HG03520 (cell line): Measurements from ENCODE around the gene NIP7.
"Not testable (repeated sequence)": the region's sequence is repeated elsewhere in the genome, so short reads cannot be mapped to it uniquely, and the experiment has no call there.

ENCODE experiments used
- ATAC-seq: cut with Tn5 transposase; IDR thresholded peaks from one replicate; pipeline ENCODE4 v1.9.1; 2021; ENCODE audit warnings: mild to moderate bottlenecking, moderate library complexity; ENCODE audit not compliant: unreplicated experiment

The NIP7 gene

DNA sequence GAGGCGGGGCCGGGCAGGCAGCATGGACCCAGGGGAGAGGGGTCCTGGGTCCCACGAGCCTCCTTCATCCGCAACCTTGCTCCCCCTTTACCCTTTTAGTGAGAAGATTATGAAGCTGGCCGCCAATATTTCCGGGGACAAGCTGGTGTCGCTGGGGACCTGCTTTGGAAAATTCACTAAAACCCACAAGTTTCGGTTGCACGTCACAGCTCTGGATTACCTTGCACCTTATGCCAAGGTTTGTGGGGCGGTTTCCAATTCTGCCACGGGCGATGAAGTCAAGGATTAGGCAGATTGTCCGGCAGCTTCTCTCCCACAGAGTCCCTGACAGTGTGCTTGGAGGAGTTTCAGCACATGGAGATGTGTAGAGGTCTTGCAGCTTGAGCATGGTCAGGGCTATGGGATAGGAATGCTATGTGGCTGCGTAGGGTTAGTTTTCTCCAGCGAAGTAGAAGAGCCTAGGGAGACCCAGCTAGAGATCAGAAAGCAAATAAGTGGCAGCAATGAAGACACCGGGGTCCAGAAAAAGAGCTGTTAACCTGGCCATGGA lies 598 bp downstream of the NIP7 start:
- ATAC-seq = no peak

DNA sequence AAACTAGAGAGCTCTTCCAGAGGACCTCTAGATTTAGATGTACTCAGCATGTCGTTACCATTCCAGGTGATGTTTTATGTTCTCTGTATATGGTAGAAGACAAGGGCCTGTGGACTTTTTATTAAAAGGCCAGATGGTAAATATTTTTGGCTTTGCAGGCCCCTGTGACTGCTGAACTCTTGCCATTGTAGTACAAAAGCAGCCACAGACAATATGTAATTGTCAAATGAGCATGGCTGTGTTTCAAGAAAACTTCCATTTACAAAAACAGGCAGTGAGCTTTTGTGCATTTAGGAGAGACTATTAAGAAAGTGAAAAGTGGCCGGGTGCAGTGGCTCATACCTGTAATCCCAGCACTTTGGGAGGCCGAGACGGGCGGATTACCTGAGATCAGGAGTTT lies 4.6 kb downstream of the NIP7 start:
- no peak for ATAC-seq

DNA sequence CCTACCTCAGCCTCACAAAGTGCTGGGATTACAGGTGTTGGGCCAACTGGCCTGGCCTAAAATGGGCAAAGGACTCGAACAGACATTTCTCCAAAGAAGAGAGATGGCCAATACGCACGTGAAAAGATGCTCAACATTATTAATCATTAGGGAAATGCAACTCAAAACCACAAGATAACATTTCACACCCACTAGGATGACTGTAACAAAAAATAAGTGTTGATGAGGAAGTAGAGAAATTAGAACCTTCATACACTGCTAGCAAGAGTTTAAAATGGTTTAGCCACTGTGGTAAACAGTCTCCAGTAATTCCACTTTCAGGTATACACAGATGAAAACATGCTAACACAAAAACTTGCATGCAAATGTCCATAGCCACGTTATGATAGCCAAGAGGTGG lies 6.4 kb downstream of the NIP7 start:
- ATAC-seq = no peak

DNA sequence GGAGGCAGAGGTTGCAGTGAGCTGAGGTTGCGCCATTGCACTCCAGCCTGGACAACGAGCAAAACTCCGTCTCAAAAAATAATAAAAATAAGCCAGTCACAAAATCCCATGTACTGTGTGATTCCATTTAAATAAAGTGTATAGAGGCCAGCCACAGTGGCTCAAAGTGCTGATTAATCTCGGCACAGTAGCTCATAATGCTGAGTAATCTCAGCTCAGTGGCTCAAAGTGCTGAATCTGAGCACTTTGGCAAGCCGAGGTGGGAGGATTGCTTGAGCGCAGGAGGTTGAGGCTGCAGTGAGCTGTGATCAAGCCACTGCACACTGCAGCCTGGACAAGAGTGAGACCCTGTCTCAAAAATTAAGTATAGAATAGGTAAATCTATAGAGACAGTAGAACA lies 7.1 kb downstream of the NIP7 start:
- no peak for ATAC-seq

DNA sequence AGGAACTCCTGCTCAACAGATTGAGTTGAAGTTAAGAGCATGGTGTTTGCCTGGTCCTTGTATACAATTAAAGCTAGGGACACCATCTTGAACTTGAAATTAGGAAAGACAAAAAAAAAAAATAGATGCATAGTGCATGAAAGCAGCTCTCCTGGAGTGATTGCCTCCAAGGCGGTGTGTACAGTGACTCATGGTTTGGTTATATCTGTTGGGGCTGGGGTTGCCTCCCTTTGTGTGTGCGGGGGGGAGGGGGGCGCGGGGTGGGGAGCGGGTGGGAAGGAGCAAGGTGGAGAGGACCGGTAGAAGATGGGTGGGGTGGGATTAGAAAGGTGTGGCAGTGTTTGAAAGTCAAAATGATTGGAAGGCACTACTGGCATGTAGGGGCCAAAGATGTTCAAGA lies 8.7 kb downstream of the NIP7 start:
- ATAC-seq = no peak

DNA sequence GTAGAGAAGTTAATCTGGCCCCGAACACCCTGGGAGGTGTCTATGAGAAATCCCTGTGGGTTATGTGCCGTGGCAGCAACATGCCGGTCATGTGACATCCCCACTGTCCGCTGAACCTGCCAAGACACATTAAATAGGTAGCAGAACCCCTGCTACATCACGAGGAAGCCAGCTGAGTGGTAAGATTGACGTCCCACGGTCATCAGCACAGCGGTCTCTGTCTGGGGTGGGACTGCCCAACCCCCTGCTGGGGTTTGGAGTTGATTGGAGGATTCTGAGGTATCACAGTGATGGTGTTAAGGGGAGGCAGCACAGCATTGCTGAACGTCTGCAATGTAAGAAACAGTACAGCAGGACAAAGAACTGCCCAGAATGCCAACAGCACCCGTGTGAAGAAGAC lies 10.0 kb downstream of the NIP7 start:
- no peak for ATAC-seq

DNA sequence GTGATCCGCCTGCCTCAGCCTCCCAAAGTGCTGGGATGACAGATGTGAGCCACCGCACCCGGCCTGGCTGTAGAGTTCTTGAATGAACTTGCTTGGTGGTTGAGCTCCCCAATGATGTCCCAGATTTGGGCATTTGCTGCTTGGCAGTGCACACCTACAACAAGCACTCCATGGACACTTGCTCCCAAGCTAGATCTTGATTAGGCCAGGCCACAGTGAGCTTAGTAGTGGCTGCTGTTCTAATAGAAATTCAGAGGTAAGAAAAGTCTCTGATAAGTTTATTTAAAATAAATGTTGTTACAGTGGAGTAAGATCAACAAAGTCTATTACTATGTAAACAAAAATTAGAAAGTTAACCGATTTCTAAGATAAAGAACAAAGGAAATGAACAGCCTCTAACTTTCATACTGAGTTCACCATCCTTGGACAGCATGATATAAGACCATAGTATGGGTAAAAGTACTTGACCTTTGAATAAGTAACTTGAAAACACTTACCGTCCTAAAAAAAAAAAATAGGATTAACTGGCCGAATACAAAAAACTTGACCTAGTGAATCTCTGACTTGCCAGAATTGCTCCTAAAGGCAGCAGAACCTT lies 11.1 kb downstream of the NIP7 start:
- no peak for ATAC-seq

DNA sequence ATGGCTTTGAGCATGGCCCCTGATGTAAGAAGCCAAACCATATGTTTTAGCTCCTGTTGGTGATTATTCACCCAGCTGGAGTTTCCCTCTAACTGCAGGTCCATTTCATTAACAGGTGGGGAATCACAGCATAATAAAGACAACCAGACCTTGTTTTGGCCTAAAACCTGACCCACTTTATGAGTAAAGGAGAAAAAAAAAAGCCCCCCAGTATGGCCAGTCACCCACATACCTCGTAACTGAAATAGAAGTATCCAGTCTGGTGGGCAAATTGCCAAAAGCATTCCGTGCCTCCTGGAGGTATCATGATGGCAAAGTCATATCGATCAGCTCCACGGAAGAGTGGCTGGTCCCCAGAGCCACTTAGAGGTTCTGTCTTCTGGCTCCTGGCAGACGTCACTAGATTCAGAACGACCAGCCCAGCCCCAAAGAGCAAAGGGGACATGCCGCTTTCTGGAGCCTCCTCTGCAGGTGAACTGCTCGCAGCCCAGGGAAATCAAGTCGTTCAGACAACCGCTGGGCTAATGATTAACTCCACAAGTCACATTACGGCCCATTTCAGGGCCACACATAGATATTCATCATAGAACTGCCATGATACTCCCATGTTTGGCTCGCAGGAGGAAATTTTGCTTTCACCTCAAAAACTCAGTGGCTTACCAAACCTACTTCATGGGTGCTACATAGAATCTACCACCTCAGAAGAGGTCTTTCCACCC lies 11.9 kb downstream of the NIP7 start, which contains the start of gene TMED6:
TSS of gene TMED6 (minus strand) at position 478 of the 719 bp plus-strand sequence. CDS start at position 445, 33 bp downstream.
- no peak for ATAC-seq

DNA sequence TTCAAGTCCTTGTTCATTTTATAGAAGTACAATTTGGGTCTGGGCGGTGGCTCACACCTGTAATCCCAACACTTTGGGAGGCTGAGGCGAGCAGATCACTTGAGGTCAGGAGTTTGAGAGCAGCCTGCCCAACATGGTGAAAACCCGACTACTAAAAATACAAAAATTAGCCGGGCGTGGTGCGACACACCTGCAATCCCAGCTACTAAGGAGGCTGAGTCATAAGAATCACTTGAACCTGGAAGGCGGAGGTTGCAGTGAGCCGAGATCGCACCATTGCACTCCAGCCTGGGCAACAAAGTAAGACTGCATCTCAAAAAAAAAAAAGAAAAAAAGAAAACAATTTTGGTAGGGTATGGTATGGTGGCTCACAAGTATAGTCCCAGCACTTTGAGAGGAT lies 20.5 kb downstream of the NIP7 start:
- ATAC-seq = not testable (repeated sequence)

DNA sequence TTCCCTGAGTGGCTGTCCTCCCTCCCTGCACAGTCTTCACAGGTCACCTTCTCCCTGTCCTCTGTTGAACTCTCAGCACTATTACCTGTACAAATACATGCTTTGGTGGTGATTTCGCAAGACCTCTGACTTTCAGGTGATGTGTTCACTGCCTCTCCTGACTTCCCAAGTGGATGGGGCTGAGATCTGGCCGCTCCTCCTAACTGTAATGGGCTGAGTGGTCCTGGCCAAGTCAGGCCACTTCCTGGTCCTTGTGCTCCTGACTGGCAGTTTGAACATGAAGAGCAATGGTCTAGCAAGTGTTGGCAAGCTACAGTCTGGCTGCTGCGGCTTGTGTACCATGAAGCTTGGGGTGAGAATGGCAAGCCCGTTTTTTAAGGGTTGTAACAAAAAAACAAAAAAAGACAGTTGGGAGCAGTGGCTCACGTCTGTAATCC lies 23.7 kb downstream of the NIP7 start:
- ATAC-seq = no peak

DNA sequence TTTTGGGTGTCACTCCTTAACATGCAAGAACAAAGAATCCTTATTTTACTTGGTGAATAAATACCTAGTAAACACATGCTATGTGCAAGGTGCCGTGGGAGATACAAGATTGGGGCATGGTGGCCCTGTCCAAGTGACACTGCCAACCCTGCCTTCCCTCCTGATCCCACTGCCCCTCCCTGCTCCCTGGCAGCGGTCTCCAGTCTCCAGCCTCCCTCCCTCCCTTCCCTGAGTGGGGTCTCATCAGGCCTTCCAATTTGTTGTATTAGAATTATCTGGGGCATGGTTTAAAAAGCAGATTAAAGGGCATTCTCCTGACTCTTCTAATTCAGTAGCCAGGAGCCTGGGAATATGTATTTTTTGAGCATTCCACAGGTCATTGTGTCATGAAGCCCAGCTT lies 24.5 kb downstream of the NIP7 start:
- ATAC-seq = no peak

DNA sequence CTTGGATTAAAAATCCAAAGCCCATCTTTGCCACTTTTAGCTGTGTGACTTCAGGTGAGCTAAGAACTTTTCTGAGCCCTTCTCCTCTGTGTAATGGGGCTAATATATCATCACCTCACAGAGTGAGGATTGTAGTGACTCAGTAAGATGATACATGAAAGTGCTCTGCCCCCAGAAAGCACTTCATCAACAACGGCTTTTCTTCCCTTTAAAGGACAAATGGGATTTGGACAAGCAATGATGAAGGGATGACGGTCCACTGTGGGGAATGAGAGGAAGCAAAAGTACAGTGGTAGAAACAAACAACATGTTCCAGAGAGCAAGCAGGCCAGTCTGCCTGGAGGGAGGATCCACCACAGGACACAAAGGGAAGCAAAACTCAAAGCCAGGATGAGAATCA lies 26.3 kb downstream of the NIP7 start:
- no peak for ATAC-seq

DNA sequence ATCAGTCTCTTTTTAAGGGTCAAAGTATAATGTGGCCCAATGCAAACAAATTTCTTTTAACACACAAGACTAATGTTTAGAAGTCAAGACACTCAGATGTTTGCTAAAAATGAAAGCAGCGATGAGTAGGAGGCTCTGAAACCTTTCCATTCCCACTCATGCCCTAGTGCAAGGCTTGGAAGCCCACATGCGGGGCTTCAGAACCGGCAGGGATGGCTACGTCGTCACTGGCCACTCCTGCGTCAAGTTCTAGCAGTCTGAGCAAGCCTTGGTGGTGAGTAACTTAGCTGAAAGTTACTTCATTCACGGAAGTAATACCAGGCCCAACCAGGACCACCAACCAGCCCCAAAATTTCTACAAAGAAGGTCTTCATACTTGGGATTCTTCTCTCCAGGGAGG lies 26.9 kb downstream of the NIP7 start:
- ATAC-seq = no peak

DNA sequence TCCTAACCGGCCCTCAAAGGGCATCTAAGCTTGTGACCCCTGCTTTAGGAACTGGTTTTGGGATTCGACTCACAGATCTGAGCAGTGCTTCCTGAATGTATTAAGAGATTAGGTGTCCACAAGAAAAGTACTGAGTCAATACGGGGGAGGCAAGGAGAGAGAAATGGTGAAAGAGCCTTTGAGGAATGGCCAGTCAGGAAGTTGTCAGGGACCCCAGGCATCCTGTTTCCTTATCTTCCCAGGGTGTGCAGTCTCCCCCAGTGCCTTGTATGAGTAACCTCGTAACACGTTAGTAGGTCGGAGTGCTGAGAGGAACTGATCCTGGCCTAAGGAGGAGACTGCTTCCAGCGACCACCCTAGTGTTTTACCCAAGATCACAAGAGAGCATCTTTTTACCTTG lies 28.4 kb downstream of the NIP7 start:
- no peak for ATAC-seq

DNA sequence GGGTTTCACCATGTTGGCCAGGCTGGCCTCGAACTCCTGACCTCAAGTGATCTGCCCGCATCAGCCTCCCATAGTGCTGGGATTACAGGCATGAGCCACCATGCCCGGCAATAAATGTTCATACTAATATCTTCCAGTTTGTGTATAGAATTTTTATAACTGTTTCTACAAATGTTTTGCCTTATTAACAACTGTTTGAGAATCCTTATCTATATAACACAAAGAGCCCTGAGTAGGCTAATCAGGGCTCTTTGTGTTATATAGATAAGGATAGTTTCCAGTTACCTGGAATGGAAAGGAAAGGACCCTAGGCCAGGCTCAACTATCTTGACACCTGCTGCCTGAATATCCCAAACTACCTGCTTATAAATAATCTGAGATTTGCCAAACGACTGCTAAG lies 29.3 kb downstream of the NIP7 start:
- no peak for ATAC-seq

DNA sequence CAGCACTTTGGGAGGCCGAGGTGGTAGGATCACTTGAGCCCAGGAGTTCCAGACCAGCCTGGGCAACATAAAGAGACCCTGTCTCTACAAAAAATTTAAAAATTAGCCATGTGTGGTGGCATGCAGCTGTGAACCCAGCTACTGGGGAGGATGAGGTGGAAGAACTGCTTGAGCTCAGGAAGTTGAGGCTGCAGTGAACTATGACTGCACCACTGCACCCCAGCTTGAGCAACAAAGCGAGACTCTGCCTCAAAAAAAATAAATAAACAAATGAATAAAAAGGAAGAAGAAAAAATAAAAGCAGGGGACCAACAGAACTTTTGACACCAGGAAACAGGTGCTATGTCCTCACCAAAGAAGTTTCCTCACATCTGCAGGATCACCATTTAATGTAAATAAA lies 32.0 kb downstream of the NIP7 start:
- ATAC-seq = no peak

DNA sequence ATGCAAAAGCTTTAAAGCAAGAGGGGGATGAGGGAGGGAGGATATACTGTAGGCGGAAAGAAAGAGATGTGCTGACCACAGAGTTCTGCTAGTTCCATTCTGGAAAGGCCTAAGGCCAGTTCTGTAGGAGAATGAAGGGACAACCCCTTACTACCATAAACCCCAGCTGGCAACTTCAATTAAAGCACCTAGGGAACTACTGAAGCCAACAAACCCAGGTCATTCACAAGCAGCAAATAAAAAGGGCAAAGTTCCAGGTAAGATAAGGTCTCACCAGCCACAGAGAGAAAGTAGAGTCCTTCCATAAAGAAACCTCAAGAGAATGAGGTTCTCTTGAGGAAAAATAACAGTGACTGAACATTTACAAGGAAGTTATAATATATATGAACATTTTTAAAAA lies 33.4 kb downstream of the NIP7 start:
- ATAC-seq = no peak

DNA sequence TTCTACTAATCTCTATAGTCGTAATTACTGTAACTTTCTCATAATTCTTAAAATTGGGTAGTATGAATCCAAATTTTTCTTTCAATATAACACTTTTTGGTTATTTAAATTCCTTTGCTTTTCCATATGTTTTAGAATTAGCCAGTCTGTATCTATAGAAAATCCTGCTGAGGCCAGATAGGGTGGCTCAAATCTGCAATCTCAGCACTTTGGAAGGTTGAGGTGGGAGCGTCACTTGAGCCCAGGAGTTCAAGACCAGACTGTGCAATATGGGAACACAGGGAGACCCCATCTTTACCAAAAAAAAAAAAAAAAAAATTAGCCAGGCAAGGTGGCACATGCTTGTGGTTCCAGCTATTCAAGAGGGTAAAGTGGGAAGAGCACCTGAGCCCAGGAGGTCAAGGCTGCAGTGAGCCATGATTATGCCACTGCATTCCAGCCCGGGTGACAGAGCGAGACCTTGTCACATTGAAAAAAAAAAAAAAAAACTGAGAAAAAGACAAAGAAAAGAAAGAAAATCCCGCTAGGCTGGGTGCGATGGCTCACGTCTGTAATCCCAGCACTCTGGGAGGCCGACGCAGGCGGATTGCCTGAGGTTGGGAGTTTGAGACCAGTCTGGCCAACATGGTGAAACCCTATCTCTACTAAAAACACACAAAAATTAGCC lies 37.0 kb downstream of the NIP7 start:
- no peak for ATAC-seq

DNA sequence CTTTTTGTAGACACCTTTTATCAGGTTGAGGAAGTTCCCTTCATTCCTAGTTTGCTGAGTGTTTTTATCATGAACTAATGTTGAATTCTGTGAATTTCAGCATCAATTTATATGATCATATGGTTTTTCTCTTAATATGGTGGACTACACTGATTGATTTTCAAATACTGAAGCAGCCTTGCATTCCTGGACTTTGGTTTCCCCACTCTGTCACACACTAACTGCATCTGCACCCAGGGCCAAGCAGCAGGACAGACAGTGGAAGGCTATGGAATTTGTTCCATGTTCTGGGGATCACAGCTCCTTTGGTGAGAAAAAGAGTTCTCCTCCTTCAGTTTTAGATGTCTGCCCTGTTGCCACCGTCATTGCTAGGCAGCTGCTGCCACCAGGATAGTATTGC lies 38.5 kb downstream of the NIP7 start:
- no peak for ATAC-seq

DNA sequence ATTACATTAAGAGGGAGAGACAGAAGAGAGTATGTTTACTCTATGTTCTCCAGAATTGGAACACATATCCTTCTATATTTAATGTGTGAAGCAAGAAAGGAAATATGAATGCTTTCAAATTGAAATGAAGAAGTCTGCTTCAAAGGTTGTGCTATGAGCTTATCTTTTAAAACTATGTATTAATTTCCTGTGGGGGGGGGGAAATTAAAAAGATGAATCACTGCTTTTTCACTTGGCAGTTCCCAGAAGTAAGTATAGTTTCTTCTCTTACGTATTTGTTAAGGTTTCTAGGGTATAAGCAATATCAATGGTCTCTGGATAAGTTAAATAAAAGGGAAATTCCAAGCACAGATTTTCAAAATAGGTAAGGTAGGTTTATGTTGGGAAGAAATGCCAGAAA lies 39.2 kb downstream of the NIP7 start:
- no peak for ATAC-seq

DNA sequence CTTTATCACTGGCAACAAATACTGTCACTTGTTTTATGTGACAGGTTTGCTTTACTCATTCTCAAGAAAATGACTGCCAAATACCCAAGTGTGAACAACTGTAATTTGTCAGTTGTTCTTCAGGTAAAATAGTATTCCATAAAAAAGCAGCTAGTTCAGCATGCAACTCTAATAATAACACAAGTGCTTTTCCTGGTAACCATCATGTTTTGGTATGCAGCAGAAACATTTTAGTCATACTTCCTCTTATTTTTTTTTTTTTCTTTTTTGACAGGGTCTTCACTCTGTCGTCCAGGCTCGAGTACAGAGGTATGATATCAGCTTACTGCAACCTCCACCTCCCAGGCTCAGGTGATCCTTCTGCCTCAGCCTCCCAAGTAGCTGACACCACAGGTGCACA lies 41.7 kb downstream of the NIP7 start:
- no peak for ATAC-seq

DNA sequence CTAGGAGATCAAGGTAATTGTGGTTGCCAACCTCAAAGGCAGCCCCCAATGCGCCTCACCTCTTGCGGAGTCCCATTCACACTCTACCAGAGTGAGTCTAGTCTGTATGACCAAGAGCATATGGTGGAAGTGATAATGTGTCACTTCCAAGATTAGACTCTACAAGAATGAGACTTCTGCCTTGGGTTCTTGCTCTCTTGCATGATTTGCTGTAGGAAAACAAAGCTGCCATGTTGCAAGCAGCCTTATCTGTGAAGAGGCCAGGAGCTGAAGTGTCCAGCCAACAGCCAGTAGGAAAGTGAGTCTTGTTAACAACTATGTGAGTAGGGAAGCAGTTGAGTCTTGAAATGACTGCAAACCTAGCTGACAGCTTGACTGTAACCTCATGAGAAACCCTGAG lies 42.8 kb downstream of the NIP7 start:
- ATAC-seq = no peak
